Sigmoid colon (tissue), 4 donors: Measurements from ENCODE around the gene NCKAP5.

Source experiments
- CTCF ChIP-seq, 4 experiments: fragments of 450-650 bp in 3 of 4; fragments of 200-600 bp in 1 of 4; IDR thresholded peaks; one replicate each; pipeline ENCODE4 v1.5.1; 2016 to 2019; ENCODE audit warnings: antibody characterized with exemption in 4 of 4, mild to moderate bottlenecking in 3 of 4, moderate library complexity in 2 of 4
- POLR2A ChIP-seq, 2 donors: fragments of 450-650 bp; IDR thresholded peaks; one replicate each; pipeline ENCODE4 v1.6.1; 2016; ENCODE audit warnings: antibody characterized with exemption in 2 of 2, mild to moderate bottlenecking in 2 of 2, moderate library complexity in 2 of 2
- POLR2AphosphoS5 ChIP-seq, 4 donors: sonication (generic); formaldehyde crosslinking; IDR thresholded peaks; one replicate each; pipeline ENCODE4 v1.6.1; 2017; ENCODE audit warnings: antibody characterized with exemption in 4 of 4

GRCh38 chr2:133523406-133523805 lies 44.9 kb downstream of the NCKAP5 start:
- TF ChIP-seq CTCF (IDR thresholded peaks at IDR 0.05) (no peak), POLR2A (IDR thresholded peaks at IDR 0.05) (no peak), POLR2AphosphoS5 (IDR thresholded peaks at IDR 0.05) (no peak)
